Activated gamma-delta T cell (primary cell): ENCODE data around the gene SPG7.
A peak's percentile ranks its signal among the peaks of the same experiment; 100 is the strongest.

ENCODE experiments used
- DNase-seq: peaks from one replicate; lab custom pipeline; 2025; lab: John Stamatoyannopoulos, UW

The SPG7 gene

DNA sequence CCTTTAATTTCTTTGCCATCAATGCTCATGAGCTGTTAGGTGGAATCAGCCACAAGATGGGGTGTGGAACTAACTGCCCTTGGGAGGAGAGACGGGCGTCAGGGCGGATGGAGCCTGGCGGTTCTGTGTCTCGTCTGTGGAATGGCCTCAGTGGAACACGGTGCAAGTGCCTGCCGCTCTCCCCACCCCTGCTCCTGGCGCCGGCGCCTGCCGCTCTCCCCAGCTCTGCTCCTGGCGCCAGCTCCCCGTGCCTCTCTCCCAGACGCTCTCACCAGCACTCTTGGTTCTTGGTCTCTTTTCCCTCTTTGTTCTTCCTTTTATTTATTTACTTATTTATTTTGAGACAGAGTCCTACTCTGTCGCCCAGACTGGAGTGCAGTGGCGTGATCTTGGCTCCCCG lies 39.1 kb downstream of the SPG7 start:
- DNase-seq = no peak

DNA sequence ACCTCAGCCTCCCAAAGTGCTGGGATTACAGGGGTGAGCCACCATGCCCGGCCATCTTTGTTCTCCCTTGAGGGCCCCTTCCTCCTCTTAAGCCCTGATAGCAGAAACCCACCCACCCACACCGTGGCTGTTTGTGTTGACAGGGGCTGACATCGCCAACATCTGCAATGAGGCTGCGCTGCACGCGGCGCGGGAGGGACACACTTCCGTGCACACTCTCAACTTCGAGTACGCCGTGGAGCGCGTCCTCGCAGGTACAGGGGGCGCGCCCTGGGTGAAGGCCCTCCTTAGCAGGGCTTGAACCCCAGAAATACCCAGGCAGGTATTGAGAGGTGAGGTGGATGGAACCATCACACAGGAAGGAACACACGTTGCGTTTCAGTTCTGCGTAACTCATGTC lies 39.7 kb downstream of the SPG7 start:
- DNase-seq = no peak

DNA sequence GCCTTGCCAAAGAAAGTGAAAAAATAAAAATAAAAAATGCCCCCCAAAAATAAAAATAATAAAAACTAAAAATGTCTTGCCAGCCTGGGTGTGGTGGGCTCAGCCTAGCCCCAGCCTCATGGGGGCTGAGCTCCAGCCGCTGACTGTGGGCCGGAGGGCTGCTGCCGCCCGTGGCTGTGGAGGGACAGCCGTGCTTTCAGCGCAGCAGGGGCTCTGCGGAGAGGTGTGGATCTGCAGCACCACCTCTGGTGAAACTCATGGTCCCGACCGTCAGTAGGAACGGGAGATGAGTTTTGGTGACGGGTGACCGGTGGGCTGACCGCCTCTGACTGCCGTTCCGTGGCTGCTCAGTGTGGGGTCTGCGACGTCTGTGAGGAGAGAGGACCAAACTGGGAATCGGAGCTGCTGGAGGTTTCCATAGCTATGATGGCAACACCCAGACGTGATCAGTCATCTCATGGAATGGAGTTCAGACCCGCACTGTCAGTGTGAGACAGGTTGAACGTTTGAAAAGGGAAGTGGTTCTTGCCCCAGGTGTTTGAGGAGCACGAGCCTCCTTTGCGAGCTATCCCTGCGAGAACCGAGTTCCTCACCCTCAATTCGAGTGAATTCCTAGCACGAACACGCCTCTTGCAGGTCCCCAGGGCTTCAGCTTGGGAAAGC lies 40.3 kb downstream of the SPG7 start:
- DNase-seq = no peak

DNA sequence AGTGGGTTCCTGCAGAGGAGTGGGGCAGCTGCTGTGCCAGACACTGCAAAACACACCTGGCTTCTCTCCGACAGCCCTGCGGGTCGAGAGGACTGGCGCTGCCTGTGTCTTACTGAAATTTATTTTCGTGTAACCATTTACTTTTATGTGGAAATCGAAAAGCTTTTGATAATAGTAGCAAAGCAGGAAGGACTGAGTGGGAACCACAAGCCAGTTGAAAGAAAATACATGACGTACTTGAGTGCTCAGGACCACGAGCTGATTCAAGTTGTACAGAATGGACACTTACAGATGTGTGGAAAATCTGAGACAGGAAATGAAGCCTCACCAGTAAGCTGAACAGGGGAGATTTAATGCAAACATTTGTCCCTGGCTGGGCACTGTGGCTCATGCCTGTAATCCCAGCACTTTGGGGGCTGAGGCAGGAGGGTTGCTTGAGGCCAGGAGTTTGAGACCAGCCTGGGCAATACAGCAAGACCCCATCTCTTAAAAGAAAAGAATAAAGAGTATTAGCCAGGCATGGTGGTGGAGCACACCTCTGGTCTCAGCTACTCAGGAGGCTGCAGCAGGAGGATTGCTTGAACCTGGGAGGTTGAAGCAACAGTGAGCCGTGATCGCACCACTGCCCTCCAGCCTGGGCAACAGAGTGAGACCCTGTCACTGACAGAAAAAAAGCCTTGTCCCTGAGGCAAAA lies 41.0 kb downstream of the SPG7 start:
- no peak for DNase-seq

DNA sequence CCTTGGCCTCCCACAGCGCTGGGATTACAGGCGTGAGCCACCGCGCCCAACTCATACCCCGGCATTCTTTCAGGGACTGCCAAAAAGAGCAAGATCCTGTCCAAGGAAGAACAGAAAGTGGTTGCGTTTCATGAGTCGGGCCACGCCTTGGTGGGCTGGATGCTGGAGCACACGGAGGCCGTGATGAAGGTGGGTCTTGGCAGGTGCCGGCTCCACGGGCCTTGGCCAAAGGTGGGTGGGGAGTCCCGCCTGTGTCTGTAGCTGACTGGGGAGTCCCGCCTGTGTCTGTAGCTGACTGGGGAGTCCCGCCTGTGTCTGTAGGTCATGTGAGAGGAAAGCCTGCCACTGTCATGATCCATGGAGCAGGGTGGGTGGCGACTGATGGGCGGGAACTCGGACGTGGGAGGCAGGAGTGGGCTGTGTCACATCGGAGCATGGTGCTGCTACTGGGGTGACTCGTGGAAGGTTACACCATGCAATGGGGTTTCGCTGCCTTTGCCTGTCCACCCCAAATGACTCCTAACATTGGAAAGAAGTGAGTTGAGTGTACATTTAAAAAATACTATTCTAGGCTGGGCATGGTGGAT lies 42.3 kb downstream of the SPG7 start:
- no peak for DNase-seq

DNA sequence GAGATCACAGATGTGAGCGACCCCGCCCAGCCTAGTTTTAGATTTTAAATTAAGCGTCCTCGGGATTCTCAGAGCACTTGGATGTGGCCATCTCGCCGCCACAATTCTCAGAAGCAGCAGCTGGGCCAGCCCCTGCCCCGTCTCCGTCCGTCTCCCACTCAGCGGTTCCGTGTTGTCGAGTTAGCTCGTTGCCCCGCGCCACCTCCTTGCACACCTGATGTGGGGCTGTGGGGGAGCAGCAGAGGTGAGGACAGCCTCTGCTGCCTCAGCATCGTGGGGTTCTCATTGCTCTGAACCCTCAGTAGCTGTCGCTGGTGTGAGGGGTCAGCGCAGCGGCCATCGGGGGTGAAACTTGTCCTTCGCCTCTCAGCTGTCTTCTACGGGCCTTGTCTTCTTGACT lies 44.1 kb downstream of the SPG7 start:
- DNase-seq = no peak

DNA sequence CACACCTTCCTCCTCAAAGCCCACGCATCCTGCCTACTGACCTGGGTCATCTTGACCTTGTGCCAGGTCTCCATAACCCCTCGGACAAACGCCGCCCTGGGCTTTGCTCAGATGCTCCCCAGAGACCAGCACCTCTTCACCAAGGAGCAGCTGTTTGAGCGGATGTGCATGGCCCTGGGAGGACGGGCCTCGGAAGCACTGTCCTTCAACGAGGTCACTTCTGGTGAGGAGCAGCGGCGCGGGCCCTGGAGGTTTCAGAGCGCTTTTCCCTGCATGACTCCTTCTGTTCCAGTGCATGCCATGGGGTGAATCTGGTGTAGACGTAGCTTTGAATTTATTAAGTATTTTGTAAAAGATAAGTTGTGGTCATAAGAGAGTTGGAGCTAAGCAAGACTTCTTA lies 44.7 kb downstream of the SPG7 start:
- no peak for DNase-seq

DNA sequence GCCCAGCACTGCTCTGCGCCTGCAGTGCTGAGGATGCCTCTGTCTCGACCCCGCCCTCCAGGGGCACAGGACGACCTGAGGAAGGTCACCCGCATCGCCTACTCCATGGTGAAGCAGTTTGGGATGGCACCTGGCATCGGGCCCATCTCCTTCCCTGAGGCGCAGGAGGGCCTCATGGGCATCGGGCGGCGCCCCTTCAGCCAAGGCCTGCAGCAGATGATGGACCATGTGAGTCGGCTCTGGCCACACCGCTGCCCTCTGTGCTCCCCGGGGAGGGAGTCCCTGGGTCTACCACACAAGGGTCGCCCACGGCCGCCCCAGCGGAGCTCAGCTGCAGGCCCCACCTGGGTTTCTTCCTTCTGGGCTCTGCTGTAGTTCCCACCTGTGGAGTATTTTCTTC lies 45.5 kb downstream of the SPG7 start:
- DNase-seq = no peak

DNA sequence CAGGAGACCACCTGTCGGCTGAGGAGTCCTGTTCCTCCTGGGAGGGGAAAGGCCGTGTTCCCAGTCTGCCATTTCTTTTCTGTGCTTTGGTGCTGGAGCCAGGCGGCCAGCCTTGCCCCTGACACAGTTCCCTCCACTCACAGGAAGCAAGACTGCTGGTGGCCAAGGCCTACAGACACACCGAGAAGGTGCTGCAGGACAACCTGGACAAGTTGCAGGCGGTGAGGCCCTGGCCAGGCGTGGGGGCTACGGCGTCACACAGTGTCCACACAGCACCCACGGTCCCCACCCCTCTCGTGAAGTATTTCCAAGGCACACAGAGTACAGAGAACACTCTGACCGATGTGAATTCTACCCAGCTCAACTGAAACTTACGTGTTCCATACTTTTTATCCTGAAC lies 46.1 kb downstream of the SPG7 start:
- no peak for DNase-seq

DNA sequence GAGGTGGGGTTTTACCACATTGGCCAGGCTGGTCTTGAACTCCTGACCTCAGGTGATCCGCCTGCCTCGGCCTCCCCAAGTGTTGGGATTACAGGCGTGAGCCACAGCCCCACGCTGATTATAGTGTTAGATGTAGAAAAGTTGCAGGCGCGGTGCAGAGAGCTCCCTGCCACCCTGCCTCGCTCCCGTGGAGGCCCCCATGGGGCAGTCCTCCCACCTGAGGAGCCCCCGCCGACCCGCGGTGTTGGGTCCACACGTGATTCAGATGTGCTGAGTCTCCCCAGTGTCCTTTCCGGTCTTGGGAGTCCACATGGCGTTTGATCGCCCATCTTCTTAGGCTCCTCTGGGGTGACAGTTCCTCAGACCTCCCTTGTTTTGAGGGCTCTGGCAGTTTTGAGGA lies 47.1 kb downstream of the SPG7 start:
- no peak for DNase-seq

DNA sequence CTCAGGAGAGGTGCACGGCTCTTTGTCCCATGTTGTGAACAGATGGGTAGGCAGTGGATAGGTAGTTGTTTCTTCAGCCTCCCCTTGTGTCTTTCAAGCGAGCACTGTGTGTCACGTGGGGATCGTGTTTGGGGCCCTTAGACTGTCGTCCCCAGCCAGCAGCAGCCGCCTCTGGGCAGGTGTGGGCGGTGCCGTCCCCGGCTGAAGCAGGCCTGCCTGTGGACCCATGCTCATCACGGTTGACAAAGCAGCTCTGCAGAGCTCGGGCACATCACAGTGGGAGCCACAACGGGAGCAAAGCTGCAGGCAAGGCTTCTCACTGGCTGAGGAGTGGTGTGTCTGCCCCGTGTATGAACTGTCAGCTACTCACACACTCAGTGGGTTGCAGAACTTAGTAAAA lies 47.6 kb downstream of the SPG7 start:
- no peak for DNase-seq

DNA sequence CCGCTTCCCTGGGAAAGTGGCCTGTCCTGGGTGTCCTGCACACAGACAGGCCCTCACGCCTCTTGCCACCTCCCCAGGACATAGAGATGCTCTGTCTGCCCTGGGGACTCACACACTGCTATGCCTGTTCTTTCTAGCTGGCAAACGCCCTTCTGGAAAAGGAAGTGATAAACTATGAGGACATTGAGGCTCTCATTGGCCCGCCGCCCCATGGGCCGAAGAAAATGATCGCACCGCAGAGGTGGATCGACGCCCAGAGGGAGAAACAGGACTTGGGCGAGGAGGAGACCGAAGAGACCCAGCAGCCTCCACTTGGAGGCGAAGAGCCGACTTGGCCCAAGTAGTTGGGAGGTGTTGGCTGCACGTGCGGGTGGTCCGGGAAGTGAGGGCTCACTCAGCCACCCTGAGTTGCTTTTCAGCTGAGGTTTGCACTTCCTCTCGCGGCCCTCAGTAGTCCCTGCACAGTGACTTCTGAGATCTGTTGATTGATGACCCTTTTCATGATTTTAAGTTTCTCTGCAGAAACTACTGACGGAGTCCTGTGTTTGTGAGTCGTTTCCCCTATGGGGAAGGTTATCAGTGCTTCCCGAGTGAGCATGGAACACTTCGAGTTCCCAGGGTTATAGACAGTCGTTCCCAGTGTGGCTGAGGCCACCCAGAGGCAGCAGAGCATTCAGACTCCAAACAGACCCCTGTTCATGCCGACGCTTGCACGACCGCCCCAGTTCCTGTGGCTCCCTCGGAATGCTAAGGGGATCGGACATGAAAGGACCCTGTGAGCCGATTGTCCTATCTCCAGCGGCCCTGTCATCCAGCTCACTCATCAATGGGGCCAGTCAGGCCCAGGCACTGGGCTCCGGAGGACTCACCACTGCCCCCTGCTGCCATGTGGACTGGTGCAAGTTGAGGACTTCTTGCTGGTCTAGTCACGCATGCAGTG lies 48.8 kb downstream of the SPG7 start:
- no peak for DNase-seq

DNA sequence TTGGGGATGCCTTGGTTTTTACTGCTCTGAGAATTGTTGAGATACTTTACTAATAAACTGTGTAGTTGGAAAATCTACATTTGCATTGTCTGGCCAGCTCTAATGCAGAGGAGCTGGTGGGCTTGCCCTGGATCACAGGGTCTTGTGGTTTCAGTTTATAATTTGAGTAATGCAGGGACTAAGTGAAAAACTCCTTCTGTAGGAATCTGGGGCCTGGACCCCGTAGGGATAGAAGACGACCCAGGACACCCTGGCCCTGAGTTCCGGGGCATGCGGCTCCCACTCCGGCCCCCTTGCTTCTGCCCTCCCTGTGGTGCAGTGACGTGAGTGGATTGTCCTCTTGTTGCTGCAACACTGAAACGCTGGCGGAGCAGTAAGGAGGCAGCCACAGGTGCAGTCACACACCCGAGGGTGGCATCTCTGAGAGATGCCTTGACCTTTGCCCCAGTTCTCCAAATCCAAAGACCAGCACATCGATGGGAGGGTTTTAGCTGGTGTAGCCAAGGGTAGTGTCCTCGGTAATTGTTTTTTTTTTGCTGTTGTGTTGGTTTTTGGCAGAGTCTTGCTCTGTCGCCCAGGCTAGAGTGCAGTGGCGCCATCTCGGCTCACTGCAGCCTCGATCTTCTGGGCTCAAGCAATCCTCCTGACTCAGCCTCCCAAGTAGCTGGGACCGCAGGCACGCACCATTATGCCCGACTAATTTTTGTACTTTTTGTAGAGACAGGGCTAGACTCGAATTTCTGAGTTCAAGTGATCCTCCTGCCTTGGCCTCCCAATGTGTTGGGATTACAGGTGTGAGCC lies 49.7 kb downstream of the SPG7 start:
- no peak for DNase-seq

DNA sequence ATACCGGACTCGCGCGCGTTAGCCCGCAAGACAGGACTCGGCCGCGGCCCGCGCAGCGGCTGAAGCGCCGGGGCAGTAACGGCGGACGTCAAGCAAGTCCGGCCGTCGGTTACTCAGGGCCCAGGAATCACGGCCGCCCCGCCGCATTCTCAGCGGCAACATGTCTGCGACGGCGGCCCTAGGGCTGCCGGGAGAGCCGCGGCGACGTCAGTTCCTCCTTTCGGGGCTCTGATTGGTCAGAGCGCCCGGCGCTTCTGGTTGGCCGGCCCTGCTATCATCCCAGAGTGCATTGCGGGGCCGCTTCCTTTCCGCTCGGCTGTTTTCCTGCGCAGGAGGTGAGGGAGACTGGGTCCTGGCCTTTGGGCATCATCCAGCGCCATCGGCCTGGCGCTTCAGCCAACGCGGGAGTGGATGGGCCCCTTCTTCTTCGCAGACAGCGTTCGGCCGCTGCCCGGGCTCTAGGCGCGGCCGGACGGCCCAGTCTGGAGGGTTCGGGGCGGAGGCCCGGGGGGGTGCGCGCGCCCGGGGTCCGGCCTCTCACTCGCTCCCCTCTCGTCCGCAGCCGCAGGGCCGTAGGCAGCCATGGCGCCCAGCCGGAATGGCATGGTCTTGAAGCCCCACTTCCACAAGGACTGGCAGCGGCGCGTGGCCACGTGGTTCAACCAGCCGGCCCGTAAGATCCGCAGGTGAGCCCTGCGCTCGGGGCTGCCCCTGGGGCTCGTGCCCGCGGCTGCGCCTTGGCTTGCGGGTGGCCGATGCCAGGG lies 52.4 kb downstream of the SPG7 start, which contains the start of gene RPL13:
Gene RPL13 (plus strand): TSS at position 305 of the 764 bp plus-strand sequence. CDS start 278 bp downstream, at position 583.
- DNase-seq = peak; percentile 82

DNA sequence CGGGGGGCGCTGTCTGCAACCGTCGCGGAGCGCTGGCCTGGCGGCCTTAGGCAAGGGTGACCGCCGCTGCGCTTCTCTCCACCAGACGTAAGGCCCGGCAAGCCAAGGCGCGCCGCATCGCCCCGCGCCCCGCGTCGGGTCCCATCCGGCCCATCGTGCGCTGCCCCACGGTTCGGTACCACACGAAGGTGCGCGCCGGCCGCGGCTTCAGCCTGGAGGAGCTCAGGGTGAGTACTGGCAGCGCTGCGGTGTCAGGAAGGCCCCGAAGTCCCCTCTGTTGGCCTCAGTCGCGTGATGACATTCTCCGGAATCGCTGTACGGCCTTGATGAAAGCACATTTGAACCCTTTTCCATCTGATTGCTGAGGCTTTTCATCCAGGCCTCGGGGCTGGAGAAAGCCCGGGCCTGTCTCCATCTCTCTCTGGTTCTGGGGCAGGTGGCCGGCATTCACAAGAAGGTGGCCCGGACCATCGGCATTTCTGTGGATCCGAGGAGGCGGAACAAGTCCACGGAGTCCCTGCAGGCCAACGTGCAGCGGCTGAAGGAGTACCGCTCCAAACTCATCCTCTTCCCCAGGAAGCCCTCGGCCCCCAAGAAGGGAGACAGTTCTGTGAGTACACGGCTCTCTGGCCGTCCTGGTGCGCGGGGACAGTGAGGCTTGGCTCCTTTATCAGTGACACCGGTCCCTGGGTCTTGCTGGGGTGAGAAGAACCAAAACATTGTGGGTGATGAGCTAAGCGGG lies 53.1 kb downstream of the SPG7 start:
- no peak for DNase-seq

DNA sequence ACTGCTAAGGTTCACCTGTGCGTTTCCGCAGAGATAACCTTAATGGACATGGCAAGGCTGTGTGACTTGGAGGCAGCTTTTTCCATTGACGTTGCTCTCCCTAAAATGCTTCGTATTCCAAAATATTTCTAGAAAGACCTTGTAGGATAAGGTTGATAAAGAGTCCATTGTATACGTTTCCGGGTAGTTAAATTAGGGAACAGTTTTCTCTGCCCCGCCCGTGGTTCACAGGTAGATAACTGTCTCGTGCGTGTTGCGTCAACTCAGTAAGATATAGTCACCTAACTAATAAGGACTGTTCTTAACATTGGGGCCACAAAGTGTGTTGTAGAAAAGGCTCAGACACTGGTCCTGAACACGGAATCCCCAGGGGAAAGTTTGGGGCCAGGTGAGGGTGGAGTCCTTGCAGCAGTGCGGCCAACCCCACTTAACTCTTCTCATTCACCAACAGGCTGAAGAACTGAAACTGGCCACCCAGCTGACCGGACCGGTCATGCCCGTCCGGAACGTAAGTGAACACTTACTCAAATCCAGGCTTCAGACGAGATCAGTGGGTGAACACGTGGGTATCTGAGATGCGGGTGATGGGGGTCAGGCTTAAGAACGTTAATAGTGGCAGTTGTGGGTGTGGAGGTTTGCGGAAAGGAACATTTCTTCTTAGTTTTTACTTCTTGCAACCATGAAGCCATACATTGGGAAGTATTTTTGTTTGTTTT lies 53.8 kb downstream of the SPG7 start:
- DNase-seq = no peak

DNA sequence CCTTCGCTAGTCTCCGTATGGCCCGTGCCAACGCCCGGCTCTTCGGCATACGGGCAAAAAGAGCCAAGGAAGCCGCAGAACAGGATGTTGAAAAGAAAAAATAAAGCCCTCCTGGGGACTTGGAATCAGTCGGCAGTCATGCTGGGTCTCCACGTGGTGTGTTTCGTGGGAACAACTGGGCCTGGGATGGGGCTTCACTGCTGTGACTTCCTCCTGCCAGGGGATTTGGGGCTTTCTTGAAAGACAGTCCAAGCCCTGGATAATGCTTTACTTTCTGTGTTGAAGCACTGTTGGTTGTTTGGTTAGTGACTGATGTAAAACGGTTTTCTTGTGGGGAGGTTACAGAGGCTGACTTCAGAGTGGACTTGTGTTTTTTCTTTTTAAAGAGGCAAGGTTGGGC lies 54.7 kb downstream of the SPG7 start:
- DNase-seq = no peak

DNA sequence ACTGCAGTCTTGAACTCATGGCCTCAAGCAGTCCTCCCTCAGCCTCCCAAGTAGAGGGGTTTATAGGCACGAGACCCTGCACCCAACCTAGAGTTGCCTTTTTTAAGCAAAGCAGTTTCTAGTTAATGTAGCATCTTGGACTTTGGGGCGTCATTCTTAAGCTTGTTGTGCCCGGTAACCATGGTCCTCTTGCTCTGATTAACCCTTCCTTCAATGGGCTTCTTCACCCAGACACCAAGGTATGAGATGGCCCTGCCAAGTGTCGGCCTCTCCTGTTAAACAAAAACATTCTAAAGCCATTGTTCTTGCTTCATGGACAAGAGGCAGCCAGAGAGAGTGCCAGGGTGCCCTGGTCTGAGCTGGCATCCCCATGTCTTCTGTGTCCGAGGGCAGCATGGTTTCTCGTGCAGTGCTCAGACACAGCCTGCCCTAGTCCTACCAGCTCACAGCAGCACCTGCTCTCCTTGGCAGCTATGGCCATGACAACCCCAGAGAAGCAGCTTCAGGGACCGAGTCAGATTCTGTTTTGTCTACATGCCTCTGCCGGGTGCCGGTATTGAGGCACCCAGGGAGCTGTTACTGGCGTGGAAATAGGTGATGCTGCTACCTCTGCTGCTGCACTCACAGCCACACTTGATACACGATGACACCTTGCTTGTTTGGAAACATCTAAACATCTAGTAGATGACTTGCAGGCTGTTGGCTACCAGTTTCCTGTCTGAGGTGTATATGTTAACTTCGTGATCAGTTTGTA lies 55.6 kb downstream of the SPG7 start:
- DNase-seq = no peak
